ENCODE measurements around the gene MRPL1. TPM values are rescaled to one million over a fixed set of nuclear protein-coding genes. Genes with fewer than 3 reads are reported as not detected.

The MRPL1 gene
- total RNA-seq, 4 donors from 2014 or later: 12.8 to 28.2 (median 17.2) TPM

DNA sequence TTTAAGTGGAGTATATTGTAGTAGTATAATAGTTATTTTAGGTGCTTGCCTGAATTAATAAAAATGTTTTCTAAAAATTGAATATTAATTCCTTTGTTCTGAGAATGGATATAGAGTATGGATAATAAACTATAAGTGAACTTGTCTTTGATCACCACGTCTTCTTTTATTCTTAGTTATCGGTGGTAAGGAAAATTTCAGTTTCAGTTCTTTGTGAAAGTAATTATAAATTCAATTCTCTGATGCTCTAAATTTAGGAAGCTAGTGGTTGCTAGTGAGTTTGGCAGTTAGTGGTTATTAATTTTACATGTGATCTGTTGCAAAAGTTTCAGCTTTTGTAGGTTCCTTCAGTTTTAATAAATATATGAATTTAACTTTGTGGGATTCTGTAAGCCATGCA lies 30.8 kb downstream of the MRPL1 start:
- DNase-seq (ENCODE audit: low spot score in 2 of 2): no peak
- H3K4me3 ChIP-seq (ENCODE audit: low read depth, poor library complexity, severe bottlenecking): no peak overlapping the region
- 84 to 86% methylated on average over 2 of the region's 2 CpGs for WGBS, 2 donors
- no peak for TF ChIP-seq POLR2A (IDR thresholded peaks at IDR 0.05)
- TF ChIP-seq, protein P1, sequence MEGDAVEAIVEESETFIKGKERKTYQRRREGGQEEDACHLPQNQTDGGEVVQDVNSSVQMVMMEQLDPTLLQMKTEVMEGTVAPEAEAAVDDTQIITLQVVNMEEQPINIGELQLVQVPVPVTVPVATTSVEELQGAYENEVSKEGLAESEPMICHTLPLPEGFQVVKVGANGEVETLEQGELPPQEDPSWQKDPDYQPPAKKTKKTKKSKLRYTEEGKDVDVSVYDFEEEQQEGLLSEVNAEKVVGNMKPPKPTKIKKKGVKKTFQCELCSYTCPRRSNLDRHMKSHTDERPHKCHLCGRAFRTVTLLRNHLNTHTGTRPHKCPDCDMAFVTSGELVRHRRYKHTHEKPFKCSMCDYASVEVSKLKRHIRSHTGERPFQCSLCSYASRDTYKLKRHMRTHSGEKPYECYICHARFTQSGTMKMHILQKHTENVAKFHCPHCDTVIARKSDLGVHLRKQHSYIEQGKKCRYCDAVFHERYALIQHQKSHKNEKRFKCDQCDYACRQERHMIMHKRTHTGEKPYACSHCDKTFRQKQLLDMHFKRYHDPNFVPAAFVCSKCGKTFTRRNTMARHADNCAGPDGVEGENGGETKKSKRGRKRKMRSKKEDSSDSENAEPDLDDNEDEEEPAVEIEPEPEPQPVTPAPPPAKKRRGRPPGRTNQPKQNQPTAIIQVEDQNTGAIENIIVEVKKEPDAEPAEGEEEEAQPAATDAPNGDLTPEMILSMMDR (IDR thresholded peaks at IDR 0.05): no peak
- intact Hi-C loops (cut with DNase I; ENCODE audit: low total_unique reads): no loop called here

GRCh38 chr4:77899607-77900006 lies 37.0 kb downstream of the MRPL1 start:
- DNase-seq (ENCODE audit: low spot score in 2 of 2): no peak
- intact Hi-C loops (cut with DNase I; ENCODE audit: low total_unique reads): no loop called here
- WGBS, 2 donors: 84 to 87% methylated on average over 1 of the region's 1 CpG
- TF ChIP-seq POLR2A (IDR thresholded peaks at IDR 0.05): no peak
- TF ChIP-seq, protein P1 (IDR thresholded peaks at IDR 0.05): no peak
- no peak overlapping the region for H3K4me3 ChIP-seq (ENCODE audit: low read depth, poor library complexity, severe bottlenecking)

GRCh38 chr4:77903186-77903585 lies 40.6 kb downstream of the MRPL1 start:
- intact Hi-C loops (cut with DNase I; ENCODE audit: low total_unique reads): no loop called here
- no peak for TF ChIP-seq POLR2A (IDR thresholded peaks at IDR 0.05)
- TF ChIP-seq, protein P1 (IDR thresholded peaks at IDR 0.05): no peak
- no peak overlapping the region for H3K4me3 ChIP-seq (ENCODE audit: low read depth, poor library complexity, severe bottlenecking)
- no peak for DNase-seq (ENCODE audit: low spot score in 2 of 2)
- 58 to 79% methylated on average over 1 of the region's 1 CpG for WGBS, 2 donors

DNA sequence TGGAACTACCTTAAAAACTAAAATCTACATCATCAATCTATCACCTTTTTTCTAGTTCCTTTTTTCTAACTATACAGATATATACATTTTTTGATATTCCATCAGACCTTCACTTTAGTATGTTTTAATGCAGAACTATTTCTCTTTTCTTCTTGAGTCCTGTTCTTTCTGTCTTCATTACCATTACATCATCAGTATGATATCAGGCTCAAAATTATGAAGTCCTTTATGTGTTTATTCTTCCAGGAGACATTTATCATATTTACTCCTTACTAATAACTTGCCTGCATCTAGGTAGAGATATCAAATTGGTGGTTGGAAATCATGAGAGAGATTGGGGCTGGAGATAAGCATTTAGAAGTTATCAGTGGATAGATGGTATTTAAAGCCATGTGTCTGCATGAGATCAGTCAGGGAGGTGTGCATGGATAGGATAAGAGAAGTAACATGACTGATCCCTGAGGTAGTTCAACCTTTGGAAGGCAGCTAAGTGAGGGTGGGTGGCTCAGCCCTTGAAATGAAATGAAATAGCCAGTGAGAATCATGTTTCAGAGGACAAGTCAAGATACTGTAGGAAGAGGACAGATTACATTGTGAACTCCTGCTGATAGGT lies 43.1 kb downstream of the MRPL1 start:
- TF ChIP-seq POLR2A (IDR thresholded peaks at IDR 0.05): no peak
- TF ChIP-seq, protein P1 (IDR thresholded peaks at IDR 0.05): no peak
- intact Hi-C loops (cut with DNase I; ENCODE audit: low total_unique reads): no loop called here
- DNase-seq (ENCODE audit: low spot score in 2 of 2): no peak
- H3K4me3 ChIP-seq (ENCODE audit: low read depth, poor library complexity, severe bottlenecking): no peak overlapping the region

GRCh38 chr4:77910676-77911075 lies 48.0 kb downstream of the MRPL1 start:
- H3K4me3 ChIP-seq (ENCODE audit: low read depth, poor library complexity, severe bottlenecking): no peak overlapping the region
- no peak for DNase-seq (ENCODE audit: low spot score in 2 of 2)
- no peak for TF ChIP-seq POLR2A (IDR thresholded peaks at IDR 0.05)
- TF ChIP-seq, protein P1 (IDR thresholded peaks at IDR 0.05): no peak
- intact Hi-C loops (cut with DNase I; ENCODE audit: low total_unique reads): no loop called here

DNA sequence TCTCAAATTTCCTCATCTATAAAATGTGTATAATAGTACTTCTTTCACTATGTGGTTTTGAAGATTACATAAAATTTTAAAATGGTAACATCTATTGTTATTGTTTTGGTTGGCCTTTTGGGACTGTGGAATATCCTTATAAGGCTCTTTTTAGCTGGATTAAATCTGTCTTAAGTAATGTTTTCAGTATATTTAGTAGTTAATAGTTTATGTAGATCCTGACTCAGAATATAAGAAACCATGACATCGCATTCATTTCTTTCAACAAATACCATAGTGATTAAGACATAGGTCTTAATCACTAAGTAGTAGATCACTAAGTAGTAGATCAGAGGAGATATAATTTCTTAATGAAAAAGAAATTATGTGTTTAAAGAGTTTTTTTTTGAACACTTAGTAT lies 48.5 kb downstream of the MRPL1 start:
- no peak for DNase-seq (ENCODE audit: low spot score in 2 of 2)
- intact Hi-C loops (cut with DNase I; ENCODE audit: low total_unique reads): no loop called here
- TF ChIP-seq POLR2A (IDR thresholded peaks at IDR 0.05): no peak
- TF ChIP-seq, protein P1 (IDR thresholded peaks at IDR 0.05): no peak
- H3K4me3 ChIP-seq (ENCODE audit: low read depth, poor library complexity, severe bottlenecking): no peak overlapping the region
- WGBS, 2 donors: 93 to 97% methylated on average over 1 of the region's 1 CpG

All from lower leg skin (tissue), 4 donors.